HepG2 (cell line): ENCODE results near the gene FAF1. TPM values are rescaled to one million over a fixed set of nuclear protein-coding genes. Genes with fewer than 3 reads are reported as not detected.

ENCODE experiments used
- ATAC-seq: fragments of 200-7000 bp; cut with Tn5 transposase; 3 replicates; pipeline ENCODE4 v1.9.1; 2020; ENCODE audit warnings: mild to moderate bottlenecking, moderate library complexity
- BruUV-seq: library from RNA; stranded (reverse); fragments of 400-500 nt; replicated peaks from 2 replicates; lab custom pipeline; 2021; lab: Mats Ljungman, UMichigan
- CTCF ChIA-PET: fragments of 300-600 bp; formaldehyde crosslinking; extraction: SDS; loops from one replicate; lab custom pipeline; 2021; ENCODE audit warnings: low total read pairs, inconsistent platforms, low intra/inter-chr PET ratio; lab: Yijun Ruan, JAX
- POLR2A ChIA-PET: fragments of 350-600 bp; sonication (Branson Sonifier 250); formaldehyde crosslinking; loops from one replicate; lab custom pipeline; 2020; ENCODE audit warnings: antibody characterized with exemption, inconsistent platforms; lab: Yijun Ruan, JAX
- DNase-seq: peaks from one replicate; pipeline ENCODE4 v3.0.0-alpha.2; 2015; ENCODE audit warnings: low spot score
- FAIRE-seq: peaks from 3 replicates; lab custom pipeline; 2011; peaks lifted over from hg19 to GRCh38; lab: Jason Lieb, UNC
- H2AFZ ChIP-seq: one replicate; pipeline ENCODE4 v1.6.1; 2011; ENCODE audit warnings: low read length, inconsistent platforms
- H3K27ac ChIP-seq: fragments of 300-600 bp; 3 replicates; pipeline ENCODE4 v1.8.0; 2011; ENCODE audit warnings: mixed run types, mild to moderate bottlenecking, mixed read lengths, low read length, inconsistent platforms; ENCODE audit not compliant: insufficient read depth; ENCODE audit errors: extremely low read length
- H3K27me3 ChIP-seq, 2 experiments: fragments of 200-600 bp in 1 of 2; 2 replicates in 1 of 2; 3 replicates in 1 of 2; pipeline versions ENCODE4 v1.6.0 to v1.8.0; 2011; ENCODE audit warnings: low read length in 2 of 2, mild to moderate bottlenecking in 2 of 2, moderate library complexity in 2 of 2, inconsistent platforms in 1 of 2; ENCODE audit not compliant: insufficient read depth in 2 of 2, control insufficient read depth in 1 of 2
- H3K36me3 ChIP-seq, 2 experiments: fragments of 200-600 bp in 1 of 2; replicated peaks in 1 of 2; 2 replicates in 1 of 2; 3 replicates in 1 of 2; pipeline versions ENCODE4 v1.5.1 to v1.8.0; 2011; ENCODE audit warnings: low read length in 2 of 2, inconsistent platforms in 1 of 2; ENCODE audit not compliant: insufficient read depth in 2 of 2, control insufficient read depth in 1 of 2
- H3K4me1 ChIP-seq: 2 replicates; pipeline ENCODE4 v1.5.1; 2012; ENCODE audit warnings: low read length, inconsistent platforms; ENCODE audit not compliant: insufficient read depth
- H3K4me2 ChIP-seq: 2 replicates; pipeline ENCODE4 v1.6.0; 2011; ENCODE audit warnings: low read depth, low read length, inconsistent platforms
- H3K4me3 ChIP-seq, 3 experiments: fragments of 200-600 bp in 1 of 3; sonication (generic), shearing (Covaris generic) in 1 of 3; replicated peaks in 1 of 3; 2 replicates each; pipeline ENCODE4 v1.5.1; 2011 to 2016; ENCODE audit warnings: low read length in 3 of 3, inconsistent platforms in 2 of 3, low read depth in 2 of 3, mild to moderate bottlenecking in 2 of 3, control low read depth in 1 of 3, mixed read lengths in 1 of 3; ENCODE audit not compliant: insufficient read depth in 1 of 3
- H3K79me2 ChIP-seq: one replicate; pipeline ENCODE4 v1.6.1; 2011; ENCODE audit warnings: low read length, inconsistent platforms; ENCODE audit not compliant: insufficient read depth
- H3K9ac ChIP-seq: 2 replicates; pipeline ENCODE4 v1.6.0; 2011; ENCODE audit warnings: mild to moderate bottlenecking, low read depth, low read length, inconsistent platforms; ENCODE audit not compliant: insufficient read depth
- H3K9me3 ChIP-seq: 2 replicates; pipeline ENCODE4 v1.5.1; 2012; ENCODE audit warnings: mild to moderate bottlenecking, low read length
- H4K20me1 ChIP-seq: 2 replicates; pipeline ENCODE4 v1.6.0; 2011; ENCODE audit warnings: inconsistent platforms, mild to moderate bottlenecking, low read length, moderate library complexity; ENCODE audit not compliant: insufficient read depth
- ARNT2 ChIP-seq: sonication (generic); formaldehyde crosslinking; IDR thresholded peaks from 2 replicates; pipeline ENCODE4 v1.8.0; 2022; ENCODE audit warnings: mild to moderate bottlenecking, low read depth, missing genetic modification reagents, moderate library complexity
- FOXO1 ChIP-seq: sonication (generic); formaldehyde crosslinking; IDR thresholded peaks from 2 replicates; pipeline ENCODE4 v1.4.0; 2020; ENCODE audit warnings: missing genetic modification reagents
- MTERF4 ChIP-seq: sonication (generic); formaldehyde crosslinking; IDR thresholded peaks from 2 replicates; pipeline ENCODE4 v1.8.0; 2023; ENCODE audit warnings: mild to moderate bottlenecking, missing genetic modification reagents
- MTF1 ChIP-seq: sonication (generic); formaldehyde crosslinking; IDR thresholded peaks from 2 replicates; pipeline ENCODE4 v1.5.0; 2020; ENCODE audit warnings: missing genetic modification reagents
- SAP130 ChIP-seq: IDR thresholded peaks from 2 replicates; pipeline ENCODE4 v1.6.1; 2016; ENCODE audit warnings: low read depth
- TBL1XR1 ChIP-seq: fragments of 150-350 bp; IDR thresholded peaks from 2 replicates; pipeline ENCODE4 v1.6.1; 2014; ENCODE audit warnings: borderline replicate concordance, low read length; ENCODE audit not compliant: partially characterized antibody
- TSC22D2 ChIP-seq: sonication (generic); formaldehyde crosslinking; IDR thresholded peaks from 2 replicates; pipeline ENCODE4 v1.5.1; 2020; ENCODE audit warnings: missing genetic modification reagents, mild to moderate bottlenecking, borderline replicate concordance
- ZBTB37 ChIP-seq: sonication (generic); formaldehyde crosslinking; IDR thresholded peaks from 2 replicates; pipeline ENCODE4 v1.4.0; 2020; ENCODE audit warnings: mild to moderate bottlenecking, missing genetic modification reagents
- ZFP82 ChIP-seq: sonication (generic); formaldehyde crosslinking; IDR thresholded peaks from 2 replicates; pipeline ENCODE4 v1.5.1; 2020; ENCODE audit warnings: mild to moderate bottlenecking, missing genetic modification reagents, borderline replicate concordance
- ZNF275 ChIP-seq: sonication (generic); formaldehyde crosslinking; IDR thresholded peaks from 2 replicates; pipeline ENCODE4 v1.8.0; 2022; ENCODE audit warnings: missing genetic modification reagents, mild to moderate bottlenecking, inconsistent platforms, borderline replicate concordance
- ZNF446 ChIP-seq: sonication (generic); formaldehyde crosslinking; IDR thresholded peaks from 2 replicates; pipeline ENCODE4 v1.5.0; 2020; ENCODE audit warnings: mild to moderate bottlenecking, missing genetic modification reagents
- ZNF460 ChIP-seq: sonication (generic); formaldehyde crosslinking; IDR thresholded peaks from 2 replicates; pipeline ENCODE4 v1.5.1; 2020; ENCODE audit warnings: missing genetic modification reagents, mild to moderate bottlenecking, borderline replicate concordance
- ZNF563 ChIP-seq: sonication (generic); formaldehyde crosslinking; IDR thresholded peaks from 2 replicates; pipeline ENCODE4 v1.8.0; 2022; ENCODE audit warnings: mild to moderate bottlenecking, moderate library complexity, missing genetic modification reagents
- ZNF713 ChIP-seq: sonication (generic); formaldehyde crosslinking; IDR thresholded peaks from 2 replicates; pipeline ENCODE4 v1.4.0; 2020; ENCODE audit warnings: mild to moderate bottlenecking, missing genetic modification reagents
- ZNF740 ChIP-seq: sonication (generic); formaldehyde crosslinking; IDR thresholded peaks from 2 replicates; pipeline ENCODE4 v1.4.0; 2020; ENCODE audit warnings: missing genetic modification reagents
- ZNF775 ChIP-seq: sonication (generic); formaldehyde crosslinking; IDR thresholded peaks from 2 replicates; pipeline ENCODE4 v1.4.0; 2020; ENCODE audit warnings: missing genetic modification reagents, mild to moderate bottlenecking, moderate library complexity, borderline replicate concordance
- ZNF800 ChIP-seq: sonication (generic); formaldehyde crosslinking; IDR thresholded peaks from 2 replicates; pipeline ENCODE4 v1.4.0; 2020; ENCODE audit warnings: missing genetic modification reagents
- WGBS: methylation state at CpG from one replicate; pipeline ENCODE4 v1.1.6; 2017; ENCODE audit warnings: low lambda C conversion rate; 5-methylcytosine and 5-hydroxymethylcytosine counted together
- in situ Hi-C: cut with HindIII; loops from 2 replicates; pipeline ENCODE4 v1.10.0; 2017; ENCODE audit warnings: low pct_unique_long_range_greater_than_20kb; ENCODE audit not compliant: extremely low pct_ligation_motif_present
- intact Hi-C: fragments of 100-400 bp; cut with micrococcal nuclease; formaldehyde crosslinking; loops from one replicate; pipeline ENCODE4 v1.10.0; 2022; ENCODE audit not compliant: unreplicated experiment
- polyA plus RNA-seq, 8 experiments: library from polyadenylated mRNA; depleted of rRNA in 3 of 8; stranded (reverse) in 7 of 8; unstranded in 1 of 8; fragments of >200 nt; fragmentation: Illumina TruSeq in 4 of 8; extraction: Trizol in 4 of 8; gene quantifications; 2 replicates each; pipeline versions ENCODE4 v1.2.1 to v1.2.3, GENCODE V29; 2011 to 2016; ENCODE audit warnings: low read depth in 4 of 8, missing spikeins in 1 of 8, mixed read lengths in 1 of 8; ENCODE audit not compliant: insufficient read depth in 1 of 8
- total RNA-seq, 5 experiments: library from RNA; depleted of rRNA; stranded (reverse); fragments of >200 nt; fragmentation: Illumina TruSeq; extraction: Trizol; gene quantifications; 2 replicates each; pipeline ENCODE4 v1.2.3, GENCODE V29; 2016; ENCODE audit warnings: low read depth in 1 of 5

FAF1 gene
- total and polyA plus RNA-seq, 2 of the 13 experiments (the other 11 are each of a cell fraction or from before 2014, with no cell fraction given): 19.4 to 63.3 TPM

- H3K9me3 ChIP-seq: no peaks in the 10 kb centered on the region
- peaks cover 13 to 77% of the 10 kb centered on the region in 2 experiments for H3K27me3 ChIP-seq
- no TSS peak for BruUV-seq
- no peak for TF ChIP-seq ZBTB37 (CRISPR knock-in tag)
- TF ChIP-seq SAP130 (CRISPR knock-in tag): no peak
- no peak for TF ChIP-seq ZNF460 (CRISPR knock-in tag)
- TF ChIP-seq ARNT2 (CRISPR knock-in tag): no peak
- no peak for TF ChIP-seq TSC22D2 (CRISPR knock-in tag)
- TF ChIP-seq ZNF740 (CRISPR knock-in tag): no peak
- TF ChIP-seq MTF1 (CRISPR knock-in tag): no peak
- no peak for TF ChIP-seq ZNF275 (CRISPR knock-in tag)
- no peak for TF ChIP-seq MTERF4 (CRISPR knock-in tag)
- no peak for TF ChIP-seq FOXO1 (CRISPR knock-in tag)
- TF ChIP-seq ZNF563: no peak
- no peak for TF ChIP-seq ZNF800 (CRISPR knock-in tag)
- no peak for TF ChIP-seq ZNF446 (CRISPR knock-in tag)
- TF ChIP-seq ZFP82 (CRISPR knock-in tag): no peak
- TF ChIP-seq ZNF713 (CRISPR knock-in tag): no peak
- TF ChIP-seq ZNF775 (CRISPR knock-in tag): no peak
- TF ChIP-seq TBL1XR1: no peak
Observed at GRCh38 chr1:50427818-50428779, 532.0 kb downstream of the FAF1 start.

More at GRCh38 chr1:50427818-50428779, 532.0 kb downstream of the FAF1 start:
- no peak overlapping the region for H3K9ac ChIP-seq
- DNase-seq (no peak), FAIRE-seq (no peak), ATAC-seq (peak; percentile 9)
- H2AFZ ChIP-seq: no peak overlapping the region
- no peaks in the 10 kb centered on the region for H4K20me1 ChIP-seq
- WGBS: 25% methylated on average over 20 of the region's 35 CpGs
- peaks cover 14% of the 10 kb centered on the region; the same call in 1 of the 2 replicates for H3K4me1 ChIP-seq
- in situ Hi-C loops (no loop called here), intact Hi-C loops (no loop called here)
- CTCF ChIA-PET: no interaction called here
- H3K4me3 ChIP-seq: no peak overlapping the region; a peak in 1 of 6 replicates
- H3K27ac ChIP-seq: no peak overlapping the region
- 0 out of 2 replicates have a peak overlapping the region, but pooled peaks have one; percentile 15 for H3K4me2 ChIP-seq
- POLR2A ChIA-PET: no interaction called here
- no peaks in the 10 kb centered on the region; a peak in 1 of 5 replicates for H3K36me3 ChIP-seq
- no peaks in the 10 kb centered on the region for H3K79me2 ChIP-seq
